SK-N-SH (cell line): Measurements from ENCODE around the gene MYL2. TPM values are rescaled to one million over a fixed set of nuclear protein-coding genes. Genes with fewer than 3 reads are reported as not detected.

Experiments used
- CTCF ChIA-PET: fragments of 300-600, 350-600 bp; formaldehyde crosslinking; extraction: SDS; loops from one replicate; lab custom pipeline; 2021; lab: Yijun Ruan, JAX
- POLR2A ChIA-PET: fragments of 350-600 bp; sonication (Branson Sonifier 250); formaldehyde crosslinking; extraction: SDS; loops from one replicate; lab custom pipeline; 2020; ENCODE audit warnings: antibody characterized with exemption, inconsistent platforms; lab: Yijun Ruan, JAX
- DNase-seq: peaks from one replicate; pipeline ENCODE4 v3.0.0; 2012
- H2AFZ ChIP-seq: fragments of 200-600 bp; sonication (generic); 2 replicates; pipeline ENCODE4 v1.8.1; 2016; ENCODE audit warnings: antibody characterized with exemption, mild to moderate bottlenecking, low read depth
- H3F3A ChIP-seq: fragments of 200-600 bp; sonication (generic); replicated peaks from 2 replicates; pipeline ENCODE3; 2016; ENCODE audit warnings: antibody characterized with exemption, mild to moderate bottlenecking; ENCODE audit not compliant: insufficient read depth
- H3K27ac ChIP-seq, 2 experiments: fragments of 200-500 bp in 1 of 2; fragments of 200-600 bp in 1 of 2; sonication (Bioruptor generic) in 1 of 2; sonication (generic), shearing (Covaris generic) in 1 of 2; 2 replicates each; pipeline versions ENCODE4 v1.5.1 to v1.6.1; 2014 to 2016; ENCODE audit warnings: low read depth in 2 of 2, inconsistent platforms in 1 of 2, low read length in 1 of 2, mild to moderate bottlenecking in 1 of 2, mixed read lengths in 1 of 2
- H3K27me3 ChIP-seq: fragments of 200-600 bp; sonication (generic), shearing (Covaris generic); 2 replicates; pipeline ENCODE4 v1.6.1; 2016; ENCODE audit warnings: mixed run types; ENCODE audit not compliant: insufficient read depth
- H3K36me3 ChIP-seq, 2 experiments: fragments of 200-500 bp in 1 of 2; fragments of 200-600 bp in 1 of 2; sonication (Bioruptor generic) in 1 of 2; sonication (generic) in 1 of 2; replicated peaks in 1 of 2; 2 replicates each; pipeline versions ENCODE3 to v1.5.1; 2014 to 2016; ENCODE audit warnings: low read length in 1 of 2, mild to moderate bottlenecking in 1 of 2; ENCODE audit not compliant: insufficient read depth in 2 of 2, control insufficient read depth in 1 of 2
- H3K4me1 ChIP-seq, 2 experiments: fragments of 200-500 bp in 1 of 2; fragments of 200-600 bp in 1 of 2; sonication (Bioruptor generic) in 1 of 2; sonication (generic), shearing (Covaris generic) in 1 of 2; 2 replicates each; pipeline versions ENCODE4 v1.5.1 to v1.6.1; 2014 to 2016; ENCODE audit warnings: low read depth in 1 of 2, low read length in 1 of 2, mixed run types in 1 of 2; ENCODE audit not compliant: insufficient read depth in 2 of 2, control insufficient read depth in 1 of 2
- H3K4me2 ChIP-seq: fragments of 200-600 bp; sonication (generic), shearing (Covaris generic); 2 replicates; pipeline ENCODE4 v1.6.1; 2017; ENCODE audit warnings: mixed run types
- H3K4me3 ChIP-seq, 2 experiments: fragments of 200-500 bp in 1 of 2; fragments of 200-600 bp in 1 of 2; sonication (Bioruptor generic) in 1 of 2; sonication (generic), shearing (Covaris generic) in 1 of 2; 2 replicates each; pipeline versions ENCODE4 v1.5.1 to v1.8.1; 2014 to 2016; ENCODE audit warnings: low read depth in 2 of 2, inconsistent platforms in 1 of 2, low read length in 1 of 2, mild to moderate bottlenecking in 1 of 2, mixed read lengths in 1 of 2, moderate library complexity in 1 of 2
- H3K79me2 ChIP-seq: fragments of 200-600 bp; sonication (generic); 2 replicates; pipeline ENCODE4 v1.8.1; 2017; ENCODE audit warnings: mild to moderate bottlenecking; ENCODE audit not compliant: insufficient read depth
- H3K9ac ChIP-seq: fragments of 200-600 bp; sonication (generic); 2 replicates; pipeline ENCODE4 v1.6.1; 2017; ENCODE audit warnings: mixed run types
- H3K9me2 ChIP-seq: fragments of 200-600 bp; sonication (generic); 2 replicates; pipeline ENCODE4 v1.6.1; 2017; ENCODE audit warnings: mixed run types
- H3K9me3 ChIP-seq: fragments of 200-600 bp; sonication (generic); 2 replicates; pipeline ENCODE4 v1.6.1; 2017; ENCODE audit warnings: mixed run types, mild to moderate bottlenecking, moderate library complexity
- H4K20me1 ChIP-seq: fragments of 200-600 bp; sonication (generic); 2 replicates; pipeline ENCODE4 v1.6.1; 2017; ENCODE audit warnings: mild to moderate bottlenecking, mixed run types; ENCODE audit not compliant: insufficient read depth
- CTCF ChIP-seq: fragments of 200-600 bp; sonication (generic); IDR thresholded peaks from 2 replicates; pipeline ENCODE4 v1.6.1; 2017; ENCODE audit warnings: antibody characterized with exemption, mild to moderate bottlenecking, moderate library complexity
- EP300 ChIP-seq, 2 experiments: IDR thresholded peaks; 2 replicates each; pipeline versions ENCODE4 v1.4.0 to v1.6.1; 2012; ENCODE audit warnings: borderline replicate concordance in 1 of 2, low read depth in 1 of 2, low read length in 1 of 2
- EZH2phosphoT487 ChIP-seq: fragments of 200-600 bp; sonication (generic); IDR thresholded peaks from 2 replicates; pipeline ENCODE4 v1.6.1; 2017; ENCODE audit warnings: low read depth, mixed run types, mild to moderate bottlenecking, antibody characterized with exemption, moderate library complexity, borderline replicate concordance
- FOSL2 ChIP-seq: IDR thresholded peaks from 2 replicates; pipeline ENCODE4 v1.4.0; 2012; ENCODE audit warnings: low read depth, mild to moderate bottlenecking, moderate library complexity, borderline replicate concordance
- FOXJ3 ChIP-seq: sonication (generic); formaldehyde crosslinking; IDR thresholded peaks from 2 replicates; pipeline ENCODE4 v1.5.1; 2020; ENCODE audit warnings: mild to moderate bottlenecking, missing genetic modification reagents
- GABPA ChIP-seq: IDR thresholded peaks from 2 replicates; pipeline ENCODE4 v1.4.0; 2012; ENCODE audit warnings: low read depth, mild to moderate bottlenecking
- IRF3 ChIP-seq: fragments of 150-350 bp; IDR thresholded peaks from 2 replicates; pipeline ENCODE4 v1.6.1; 2016; ENCODE audit warnings: mild to moderate bottlenecking, low read depth, low read length
- JUND ChIP-seq: IDR thresholded peaks from 2 replicates; pipeline ENCODE4 v1.4.0; 2012
- MXI1 ChIP-seq: IDR thresholded peaks from 2 replicates; pipeline ENCODE4 v1.6.1; 2012; ENCODE audit warnings: mild to moderate bottlenecking, low read depth, low read length, improper control_type of control experiment
- PBX3 ChIP-seq: IDR thresholded peaks from 2 replicates; pipeline ENCODE4; 2012
- RCOR1 ChIP-seq: fragments of 150-350 bp; IDR thresholded peaks from 2 replicates; pipeline ENCODE4 v1.6.1; 2017; ENCODE audit warnings: antibody characterized with exemption, low read length
- REST ChIP-seq: IDR thresholded peaks from 2 replicates; pipeline ENCODE4 v1.6.1; 2012; ENCODE audit warnings: mild to moderate bottlenecking, low read depth, low read length, moderate library complexity
- RFX5 ChIP-seq: IDR thresholded peaks from 2 replicates; pipeline ENCODE4 v1.6.1; 2012; ENCODE audit warnings: mild to moderate bottlenecking, improper control_type of control experiment, low read length
- RXRA ChIP-seq: IDR thresholded peaks from 2 replicates; pipeline ENCODE4 v1.4.0; 2012; ENCODE audit warnings: low read depth, mild to moderate bottlenecking, borderline replicate concordance
- SIN3A ChIP-seq: IDR thresholded peaks from 2 replicates; pipeline ENCODE4 v1.6.1; 2012; ENCODE audit warnings: low read depth, mild to moderate bottlenecking, low read length, moderate library complexity, borderline replicate concordance
- SMC3 ChIP-seq: IDR thresholded peaks from 2 replicates; pipeline ENCODE4 v1.6.1; 2012; ENCODE audit warnings: low read depth, low read length, improper control_type of control experiment
- TAF1 ChIP-seq: IDR thresholded peaks from 2 replicates; pipeline ENCODE4 v1.6.1; 2012; ENCODE audit warnings: low read depth, mild to moderate bottlenecking, low read length, moderate library complexity, borderline replicate concordance
- TEAD4 ChIP-seq: IDR thresholded peaks from 2 replicates; pipeline ENCODE4 v1.4.0; 2012; ENCODE audit warnings: mild to moderate bottlenecking, borderline replicate concordance; ENCODE audit not compliant: insufficient read depth
- whole genome bisulfite sequencing: methylation state at CpG from one replicate; pipeline ENCODE4 v1.1.6; 2017; ENCODE audit warnings: low lambda C conversion rate; 5-methylcytosine and 5-hydroxymethylcytosine counted together
- polyA plus RNA-seq, 3 experiments: library from polyadenylated mRNA; depleted of rRNA; stranded (reverse); fragments of >200 nt; gene quantifications; 2 replicates each; pipeline ENCODE4 v1.2.3, GENCODE V29; 2012

Gene MYL2
- polyA plus RNA-seq, 1 of the 3 experiments (the other 2 are of a cell fraction), result not detected

GRCh38 chr12:110880651-110881050 lies 39.7 kb downstream of the MYL2 start:
- Histone ChIP-seq H3F3A (no peaks in the 10 kb centered on the region), H3K27me3 (no peaks in the 10 kb centered on the region), H3K27ac (no peak overlapping the region), H3K9ac (no peak overlapping the region)
- CTCF ChIA-PET, result interaction anchor here (2.3 kb wide), 1 partner anchor 13 kb away, joined by 11 read pairs; no protein-coding TSS in a partner anchor
- no peak for DNase-seq
- no peak for TF ChIP-seq PBX3
- TF ChIP-seq SMC3, result no peak
- no peak for TF ChIP-seq IRF3
- TF ChIP-seq RXRA, result no peak
- TF ChIP-seq TAF1, result no peak
- TF ChIP-seq, all 33 proteins: peak for 0
- Histone ChIP-seq H3K9me3 (no peaks in the 10 kb centered on the region), H3K4me3 (no peak overlapping the region), H4K20me1 (no peaks in the 10 kb centered on the region), H2AFZ (no peak overlapping the region), H3K36me3 (no peaks in the 10 kb centered on the region), H3K79me2 (no peaks in the 10 kb centered on the region), H3K4me1 (0 out of 4 replicates have a peak, but pooled peaks cover 0 to 4% of the 10 kb centered on the region in 2 experiments), H3K4me2 (no peak overlapping the region), H3K9me2 (no peaks in the 10 kb centered on the region)
- POLR2A ChIA-PET, result no interaction called here
- WGBS, result 50% methylated on average over 2 of the region's 2 CpGs

GRCh38 chr12:110874781-110875180 lies 45.6 kb downstream of the MYL2 start:
- Histone ChIP-seq H3K4me3 (no peak overlapping the region), H3F3A (no peaks in the 10 kb centered on the region), H2AFZ (no peak overlapping the region), H4K20me1 (no peaks in the 10 kb centered on the region), H3K27me3 (no peaks in the 10 kb centered on the region), H3K9ac (no peak overlapping the region), H3K79me2 (no peaks in the 10 kb centered on the region), H3K36me3 (no peaks in the 10 kb centered on the region), H3K9me2 (no peaks in the 10 kb centered on the region), H3K4me1 (0 out of 4 replicates have a peak, but pooled peaks cover 0 to 4% of the 10 kb centered on the region in 2 experiments), H3K9me3 (no peaks in the 10 kb centered on the region), H3K4me2 (no peak overlapping the region), H3K27ac (no peak overlapping the region)
- no peak for DNase-seq
- ChIA-PET CTCF (interaction anchor here (1.0 to 2.9 kb wide), 2 partner anchors 13 to 19 kb away, joined by 3 to 14 read pairs; no protein-coding TSS in a partner anchor), POLR2A (no interaction called here)
- TF ChIP-seq TEAD4 (no peak), MXI1 (no peak), GABPA (no peak), CTCF (no peak), JUND (no peak), FOXJ3 (CRISPR knock-in tag) (no peak), EP300 (IDR thresholded peaks at IDR 0.05; ENCODE audit: borderline replicate concordance in 1 of 2, low read depth in 1 of 2, low read length in 1 of 2) (no peak), RFX5 (no peak), SIN3A (no peak), EZH2phosphoT487 (no peak), FOSL2 (no peak), SMC3 (no peak), PBX3 (no peak), REST (no peak), RCOR1 (no peak)
